Effector memory CD4-positive, alpha-beta T cell (primary cell): ENCODE measurements around the gene CLEC16A.

ENCODE experiments used
- DNase-seq, 3 donors: peaks; one replicate each; pipeline ENCODE4 v3.0.0-alpha.2; 2020
- H3K27ac ChIP-seq: 2 replicates; pipeline ENCODE4 v1.7.0; 2013; ENCODE audit warnings: mild to moderate bottlenecking, low read length, moderate library complexity; ENCODE audit not compliant: insufficient read depth, poor library complexity, severe bottlenecking
- H3K27me3 ChIP-seq: replicated peaks from 2 replicates; pipeline ENCODE4 v1.7.0; 2013; ENCODE audit warnings: mild to moderate bottlenecking, low read length; ENCODE audit not compliant: insufficient read depth, control insufficient read depth, poor library complexity, severe bottlenecking
- H3K36me3 ChIP-seq: 2 replicates; pipeline ENCODE4 v1.7.0; 2013; ENCODE audit warnings: mild to moderate bottlenecking, low read length, moderate library complexity; ENCODE audit not compliant: control insufficient read depth, insufficient read depth
- H3K4me1 ChIP-seq: 2 replicates; pipeline ENCODE4 v1.7.0; 2013; ENCODE audit warnings: low read length, mild to moderate bottlenecking; ENCODE audit not compliant: control insufficient read depth, insufficient read depth, poor library complexity, severe bottlenecking
- H3K4me3 ChIP-seq: 2 replicates; pipeline ENCODE4 v1.7.0; 2013; ENCODE audit warnings: low read length, low read depth, mild to moderate bottlenecking; ENCODE audit not compliant: insufficient read depth, poor library complexity, severe bottlenecking
- H3K9me3 ChIP-seq: 2 replicates; pipeline ENCODE4 v1.7.0; 2013; ENCODE audit warnings: mild to moderate bottlenecking, low read length, moderate library complexity; ENCODE audit not compliant: control insufficient read depth

CLEC16A gene

GRCh38 chr16:10987361-10988163 lies 43.2 kb downstream of the CLEC16A start:
- Histone ChIP-seq H3K4me1 (peaks cover 16% of the 10 kb centered on the region), H3K27ac (no peak overlapping the region), H3K9me3 (no peaks in the 10 kb centered on the region), H3K4me3 (no peak overlapping the region), H3K27me3 (no peaks in the 10 kb centered on the region), H3K36me3 (no peaks in the 10 kb centered on the region)
- no peak for DNase-seq

- H3K27ac ChIP-seq: no peak overlapping the region
- H3K4me1 ChIP-seq: peaks cover 16% of the 10 kb centered on the region
- no peak overlapping the region for H3K4me3 ChIP-seq
- no peaks in the 10 kb centered on the region for H3K27me3 ChIP-seq
- H3K36me3 ChIP-seq: no peaks in the 10 kb centered on the region
- peak in 1 of 3 donors; percentile 18 for DNase-seq
- H3K9me3 ChIP-seq: no peaks in the 10 kb centered on the region
These were observed 43.9 kb downstream of the CLEC16A start for GRCh38 chr16:10988164-10988803.

GRCh38 chr16:10988879-10989278 lies 44.5 kb downstream of the CLEC16A start:
- Histone ChIP-seq H3K9me3 (no peaks in the 10 kb centered on the region), H3K27ac (no peak overlapping the region), H3K36me3 (no peaks in the 10 kb centered on the region), H3K4me1 (peaks cover 16% of the 10 kb centered on the region), H3K27me3 (no peaks in the 10 kb centered on the region), H3K4me3 (no peak overlapping the region)
- DNase-seq: no peak

GRCh38 chr16:10989559-10989958 lies 45.2 kb downstream of the CLEC16A start:
- H3K4me3 ChIP-seq: no peak overlapping the region
- peaks cover 5% of the 10 kb centered on the region for H3K36me3 ChIP-seq
- no peak for DNase-seq
- H3K27me3 ChIP-seq: no peaks in the 10 kb centered on the region
- no peaks in the 10 kb centered on the region for H3K9me3 ChIP-seq
- H3K4me1 ChIP-seq: peaks cover 16% of the 10 kb centered on the region
- no peak overlapping the region for H3K27ac ChIP-seq

GRCh38 chr16:10990378-10990777 lies 46.0 kb downstream of the CLEC16A start:
- H3K4me3 ChIP-seq: no peak overlapping the region
- peaks cover 5% of the 10 kb centered on the region for H3K36me3 ChIP-seq
- peaks cover 16% of the 10 kb centered on the region for H3K4me1 ChIP-seq
- DNase-seq: no peak
- no peak overlapping the region for H3K27ac ChIP-seq
- H3K27me3 ChIP-seq: no peaks in the 10 kb centered on the region
- H3K9me3 ChIP-seq: no peaks in the 10 kb centered on the region

- H3K9me3 ChIP-seq: no peaks in the 10 kb centered on the region
- peaks cover 16% of the 10 kb centered on the region for H3K4me1 ChIP-seq
- no peaks in the 10 kb centered on the region for H3K27me3 ChIP-seq
- H3K4me3 ChIP-seq: no peak overlapping the region
- DNase-seq: no peak
- peaks cover 5% of the 10 kb centered on the region for H3K36me3 ChIP-seq
- no peak overlapping the region for H3K27ac ChIP-seq
These were observed 47.7 kb downstream of the CLEC16A start for GRCh38 chr16:10992112-10992511.

GRCh38 chr16:10992797-10993196 lies 48.4 kb downstream of the CLEC16A start:
- Histone ChIP-seq H3K4me3 (no peak overlapping the region), H3K9me3 (no peaks in the 10 kb centered on the region), H3K27me3 (no peaks in the 10 kb centered on the region), H3K27ac (no peak overlapping the region), H3K4me1 (peaks cover 10% of the 10 kb centered on the region), H3K36me3 (peaks cover 5% of the 10 kb centered on the region)
- no peak for DNase-seq

- H3K27ac ChIP-seq: no peak overlapping the region
- peaks cover 3% of the 10 kb centered on the region for H3K4me1 ChIP-seq
- H3K27me3 ChIP-seq: no peaks in the 10 kb centered on the region
- H3K36me3 ChIP-seq: peaks cover 5% of the 10 kb centered on the region
- H3K9me3 ChIP-seq: no peaks in the 10 kb centered on the region
- no peak for DNase-seq
- H3K4me3 ChIP-seq: no peak overlapping the region
These were observed 49.3 kb downstream of the CLEC16A start for GRCh38 chr16:10993649-10994048.

GRCh38 chr16:10994571-10994970 lies 50.2 kb downstream of the CLEC16A start:
- Histone ChIP-seq H3K36me3 (peaks cover 5% of the 10 kb centered on the region), H3K4me3 (no peak overlapping the region), H3K27me3 (no peaks in the 10 kb centered on the region), H3K4me1 (no peaks in the 10 kb centered on the region), H3K27ac (no peak overlapping the region), H3K9me3 (no peaks in the 10 kb centered on the region)
- no peak for DNase-seq

GRCh38 chr16:10995565-10995964 lies 51.2 kb downstream of the CLEC16A start:
- no peak for DNase-seq
- Histone ChIP-seq H3K4me3 (no peak overlapping the region), H3K9me3 (no peaks in the 10 kb centered on the region), H3K4me1 (no peaks in the 10 kb centered on the region), H3K27ac (no peak overlapping the region), H3K36me3 (peaks cover 8% of the 10 kb centered on the region), H3K27me3 (no peaks in the 10 kb centered on the region)
